Ovary (tissue), 9 donors: ENCODE results near the gene MRPL11. TPM values are rescaled to one million over a fixed set of nuclear protein-coding genes. Genes with fewer than 3 reads are reported as not detected.

ENCODE experiments used
- DNase-seq, 5 donors: peaks; one replicate each; pipeline ENCODE4 v3.0.0-alpha.2; 2019 to 2020
- H3K27ac ChIP-seq, 2 donors: fragments of 200-600 bp; one replicate each; pipeline versions ENCODE4 v1.5.1 to v1.8.0; 2019 to 2022
- H3K27me3 ChIP-seq: fragments of 200-600 bp; one replicate; pipeline ENCODE4 v1.8.0; 2022
- H3K36me3 ChIP-seq: fragments of 200-600 bp; sonication (generic); one replicate; pipeline ENCODE4 v1.5.1; 2019
- H3K4me1 ChIP-seq: one replicate; pipeline ENCODE4 v1.8.1; 2013; ENCODE audit warnings: mild to moderate bottlenecking, moderate library complexity; ENCODE audit not compliant: insufficient read depth
- H3K4me3 ChIP-seq: fragments of 200-600 bp; sonication (generic); one replicate; pipeline ENCODE4 v1.5.1; 2017
- H3K9me3 ChIP-seq, 2 donors: fragments of 200-600 bp in 1 of 2; sonication (generic) in 1 of 2; one replicate each; pipeline versions ENCODE4 v1.5.1 to v1.8.1; 2013 to 2019; ENCODE audit warnings: mild to moderate bottlenecking in 1 of 2, moderate library complexity in 1 of 2
- EP300 ChIP-seq: sonication (generic); formaldehyde crosslinking; IDR thresholded peaks from one replicate; pipeline ENCODE4 v1.6.1; 2017; ENCODE audit warnings: antibody characterized with exemption
- POLR2A ChIP-seq: fragments of 450-650 bp; IDR thresholded peaks from one replicate; pipeline ENCODE4 v1.6.1; 2017; ENCODE audit warnings: antibody characterized with exemption, mild to moderate bottlenecking, moderate library complexity
- WGBS, 3 donors: extraction: QIAGEN DNeasy Blood & Tissue Kit in 1 of 3; methylation state at CpG; one replicate each; pipeline versions ENCODE4 v1.1.5 to v1.1.7; 2013 to 2017; 5-methylcytosine and 5-hydroxymethylcytosine counted together
- intact Hi-C, 4 donors: fragments of 100-400 bp; cut with DNase I; formaldehyde crosslinking; loops; one replicate each; pipeline versions ENCODE4 v1.11.0 to v1.15.1; 2022 to 2023
- polyA plus RNA-seq, 2 donors: library from polyadenylated mRNA; stranded (reverse); fragments of 200-250 nt in 1 of 2; fragments of 350-450 nt in 1 of 2; fragmentation: Illumina TruSeq in 1 of 2; extraction: RNeasy Lipid Tissue Mini Kit (QIAGEN cat#74804) in 1 of 2; gene quantifications; one replicate each; pipeline ENCODE4 v1.2.3, GENCODE V29; 2013 to 2014
- total RNA-seq, 7 donors: library from RNA; depleted of rRNA in 2 of 7; stranded (reverse); fragments of >200 nt in 2 of 7; fragmentation: NEBNext Ultra II Directional in 3 of 7; extraction: Animal tissue kit (Norgen Biotek cat#: 25700) in 3 of 7; gene quantifications; one replicate each; pipeline versions ENCODE4 v1.1.0 to v1.2.4, GENCODE V29; 2016 to 2023
- TF ChIP-seq, protein P1 (sequence below), 3 donors: fragments of 450-650 bp in 2 of 3; fragments of 200-600 bp in 1 of 3; IDR thresholded peaks; one replicate each; pipeline versions ENCODE4 v1.5.1 to v1.8.0; 2016 to 2022; ENCODE audit warnings: antibody characterized with exemption in 3 of 3, mild to moderate bottlenecking in 1 of 3
- donor health status: DM: no; HTN: no; CAD: no; lungs with moderate emphysema.
- donor health status: DM: no; HTN: no; CAD: no.
- donor health status: Bipolar disorder and iron deficiency.
- donor health status: DM: yes; HTN: yes; CAD: no.
- donor health status: DM: no; HTN: no; CAD: no.
- donor health status: DM: yes; HTN: yes; CAD: no.

MRPL11 gene
- total and polyA plus RNA-seq, 9 donors = 30.9 to 53.5 (median 41.4) TPM

DNA sequence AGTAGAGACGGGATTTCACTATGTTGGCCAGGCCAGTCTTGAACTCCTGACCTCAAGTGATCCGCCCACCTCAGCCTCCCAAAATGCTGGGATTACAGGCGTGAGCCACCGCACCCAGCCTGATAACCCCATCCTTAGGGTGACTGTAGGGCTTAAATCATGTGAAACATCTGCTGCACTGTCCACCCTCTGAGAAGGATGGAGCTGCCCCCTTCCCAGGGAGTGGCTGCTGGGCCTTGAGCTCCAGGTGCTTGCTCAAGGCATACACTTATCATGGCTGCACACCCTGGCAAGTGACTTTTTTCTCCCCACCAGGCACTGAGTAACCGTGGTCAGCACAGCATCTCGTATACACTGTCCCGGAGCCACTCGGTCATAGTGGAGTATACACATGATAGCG lies 33.4 kb upstream of the MRPL11 start:
- 79 to 81% (median 81%) methylated on average over 9 of the region's 9 CpGs for WGBS, 3 donors
- DNase-seq = no peak
- H3K27me3 ChIP-seq = no peaks in the 10 kb centered on the region

DNA sequence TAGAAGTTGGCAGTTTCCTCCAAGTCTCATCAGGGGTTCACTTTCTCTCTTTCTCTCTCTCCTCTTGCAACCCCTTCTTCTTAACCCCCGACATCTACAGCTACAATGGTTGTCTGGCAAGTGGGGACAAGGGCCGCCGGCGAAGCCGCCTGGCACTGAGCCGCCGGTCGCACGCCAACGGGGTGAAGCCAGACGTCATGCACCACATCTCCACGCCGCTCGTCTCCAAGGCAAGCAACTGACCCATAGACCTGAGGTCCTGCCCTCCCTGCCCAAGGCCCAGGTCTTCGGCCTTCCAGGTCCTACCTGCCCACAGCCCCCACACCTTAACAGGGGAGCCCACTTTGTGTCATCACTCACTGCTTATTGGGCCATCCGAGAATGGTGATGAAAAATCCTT lies 32.5 kb upstream of the MRPL11 start:
- Histone ChIP-seq H3K27me3 (no peaks in the 10 kb centered on the region), H3K4me1 (no peaks in the 10 kb centered on the region), H3K4me3 (no peak overlapping the region), H3K36me3 (no peaks in the 10 kb centered on the region), H3K9me3 (no peaks in the 10 kb centered on the region), H3K27ac (no peak overlapping the region)
- TF ChIP-seq POLR2A (no peak), EP300 (no peak)
- TF ChIP-seq, protein P1, sequence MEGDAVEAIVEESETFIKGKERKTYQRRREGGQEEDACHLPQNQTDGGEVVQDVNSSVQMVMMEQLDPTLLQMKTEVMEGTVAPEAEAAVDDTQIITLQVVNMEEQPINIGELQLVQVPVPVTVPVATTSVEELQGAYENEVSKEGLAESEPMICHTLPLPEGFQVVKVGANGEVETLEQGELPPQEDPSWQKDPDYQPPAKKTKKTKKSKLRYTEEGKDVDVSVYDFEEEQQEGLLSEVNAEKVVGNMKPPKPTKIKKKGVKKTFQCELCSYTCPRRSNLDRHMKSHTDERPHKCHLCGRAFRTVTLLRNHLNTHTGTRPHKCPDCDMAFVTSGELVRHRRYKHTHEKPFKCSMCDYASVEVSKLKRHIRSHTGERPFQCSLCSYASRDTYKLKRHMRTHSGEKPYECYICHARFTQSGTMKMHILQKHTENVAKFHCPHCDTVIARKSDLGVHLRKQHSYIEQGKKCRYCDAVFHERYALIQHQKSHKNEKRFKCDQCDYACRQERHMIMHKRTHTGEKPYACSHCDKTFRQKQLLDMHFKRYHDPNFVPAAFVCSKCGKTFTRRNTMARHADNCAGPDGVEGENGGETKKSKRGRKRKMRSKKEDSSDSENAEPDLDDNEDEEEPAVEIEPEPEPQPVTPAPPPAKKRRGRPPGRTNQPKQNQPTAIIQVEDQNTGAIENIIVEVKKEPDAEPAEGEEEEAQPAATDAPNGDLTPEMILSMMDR (IDR thresholded peaks at IDR 0.05) = no peak
- 91 to 95% (median 92%) methylated on average over 16 of the region's 16 CpGs for WGBS, 3 donors
- intact Hi-C loops = loop anchor here in 1 of 4 donors (10.0 kb wide), 1 partner anchor 204 kb away; the partner anchor contains the start of gene RBM4B
- no peak for DNase-seq

More for the DNA sequence above, 33.4 kb upstream of the MRPL11 start:
- intact Hi-C loops = loop anchor here in 1 of 4 donors (10.0 kb wide), 1 partner anchor 203 kb away; the partner anchor contains the start of gene RBM4B
- no peaks in the 10 kb centered on the region for H3K4me1 ChIP-seq
- no peak overlapping the region for H3K4me3 ChIP-seq
- TF ChIP-seq POLR2A (no peak), EP300 (no peak)
- TF ChIP-seq, protein P1 (IDR thresholded peaks at IDR 0.05) = no peak
- no peak overlapping the region for H3K27ac ChIP-seq
- no peaks in the 10 kb centered on the region for H3K9me3 ChIP-seq
- no peaks in the 10 kb centered on the region for H3K36me3 ChIP-seq

DNA sequence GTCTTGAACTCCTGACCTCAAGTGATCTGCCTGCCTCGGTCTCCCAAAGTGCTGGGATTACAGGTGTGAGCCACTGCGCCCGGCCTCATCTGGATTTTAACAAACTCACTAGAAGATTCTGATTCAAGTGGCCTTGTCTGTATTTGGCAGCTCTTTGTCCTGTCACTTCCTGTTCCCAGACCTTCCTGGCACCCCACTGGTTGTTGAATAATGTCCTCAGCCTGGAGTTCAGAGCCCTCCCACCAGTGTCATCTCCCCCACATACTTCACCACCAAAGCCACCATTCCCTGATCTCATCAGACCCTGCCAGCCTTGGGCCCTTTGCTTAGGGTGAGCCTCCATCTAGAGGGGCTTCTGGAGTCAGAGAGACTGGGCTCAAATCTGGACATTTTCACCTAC lies 31.4 kb upstream of the MRPL11 start:
- intact Hi-C loops = loop anchor here in 1 of 4 donors (10.0 kb wide), 1 partner anchor 205 kb away; the partner anchor contains the start of gene RBM4B
- no peak overlapping the region for H3K27ac ChIP-seq
- no peaks in the 10 kb centered on the region for H3K27me3 ChIP-seq
- no peak overlapping the region for H3K4me3 ChIP-seq
- no peaks in the 10 kb centered on the region for H3K36me3 ChIP-seq
- WGBS, 3 donors = 79 to 93% (median 92%) methylated on average over 3 of the region's 3 CpGs
- no peaks in the 10 kb centered on the region for H3K9me3 ChIP-seq
- TF ChIP-seq, protein P1 (IDR thresholded peaks at IDR 0.05) = no peak
- TF ChIP-seq POLR2A = no peak
- TF ChIP-seq EP300 = no peak
- DNase-seq = no peak
- H3K4me1 ChIP-seq = no peaks in the 10 kb centered on the region

DNA sequence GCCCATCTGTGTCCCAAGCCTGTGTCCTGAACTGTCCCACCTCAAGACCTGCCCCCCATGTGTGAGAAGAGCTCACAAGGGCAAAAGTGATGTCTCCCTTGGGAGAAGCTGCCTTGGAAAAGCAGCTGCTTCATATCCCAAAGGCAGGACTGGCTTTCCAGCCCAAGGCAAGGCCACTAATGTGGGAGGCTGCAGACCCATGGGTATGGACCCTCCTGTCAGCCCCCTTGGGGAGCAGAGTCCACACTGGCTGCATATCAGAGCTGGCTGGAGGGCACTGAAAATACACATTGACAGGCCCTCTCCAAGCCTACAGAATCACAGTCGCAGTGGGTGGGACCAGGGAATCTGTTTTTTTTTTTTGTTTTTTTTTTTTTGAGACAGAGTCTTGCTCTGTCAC lies 30.8 kb upstream of the MRPL11 start:
- TF ChIP-seq, protein P1 (IDR thresholded peaks at IDR 0.05) = no peak
- TF ChIP-seq POLR2A (no peak), EP300 (no peak)
- Histone ChIP-seq H3K27me3 (no peaks in the 10 kb centered on the region), H3K4me1 (no peaks in the 10 kb centered on the region), H3K4me3 (no peak overlapping the region), H3K27ac (no peak overlapping the region), H3K9me3 (no peaks in the 10 kb centered on the region), H3K36me3 (no peaks in the 10 kb centered on the region)
- DNase-seq = no peak
- 84 to 95% (median 92%) methylated on average over 1 of the region's 1 CpG for WGBS, 3 donors
- intact Hi-C loops = no loop called here
